Parathyroid adenoma (tissue), 2 donors: ENCODE measurements around the gene RHOG.

Source experiments
- H2AFZ ChIP-seq: fragments of 300-600 bp; sonication (generic); one replicate; pipeline ENCODE4 v1.7.0; 2017; ENCODE audit warnings: antibody characterized with exemption, mild to moderate bottlenecking
- H3K27ac ChIP-seq: fragments of 300-600 bp; sonication (generic); one replicate; pipeline ENCODE4 v1.7.0; 2017
- H3K27me3 ChIP-seq: fragments of 300-600 bp; sonication (generic); one replicate; pipeline ENCODE4 v1.7.0; 2017; ENCODE audit warnings: low read length; ENCODE audit not compliant: control insufficient read depth, insufficient read depth
- H3K36me3 ChIP-seq: fragments of 300-600 bp; sonication (generic); one replicate; pipeline ENCODE4 v1.7.0; 2017; ENCODE audit warnings: low read length; ENCODE audit not compliant: control insufficient read depth, insufficient read depth
- H3K4me1 ChIP-seq: fragments of 300-600 bp; sonication (generic); one replicate; pipeline ENCODE4 v1.7.0; 2017; ENCODE audit warnings: control low read depth
- H3K4me2 ChIP-seq: fragments of 300-600 bp; sonication (generic); one replicate; pipeline ENCODE4 v1.7.0; 2017; ENCODE audit warnings: low read length
- H3K4me3 ChIP-seq: fragments of 300-600 bp; sonication (generic); one replicate; pipeline ENCODE4 v1.7.0; 2017; ENCODE audit warnings: low read depth, low read length
- H3K79me2 ChIP-seq: fragments of 300-600 bp; sonication (generic); one replicate; pipeline ENCODE4 v1.7.0; 2017; ENCODE audit warnings: control low read depth
- H3K9ac ChIP-seq: fragments of 300-600 bp; sonication (generic); one replicate; pipeline ENCODE4 v1.7.0; 2017; ENCODE audit warnings: mild to moderate bottlenecking
- H3K9me3 ChIP-seq: fragments of 300-600 bp; sonication (generic); one replicate; pipeline ENCODE4 v1.7.0; 2017; ENCODE audit warnings: low read length; ENCODE audit not compliant: control insufficient read depth
- CTCF ChIP-seq: fragments of 300-600 bp; sonication (generic); IDR thresholded peaks from one replicate; pipeline ENCODE4 v1.7.0; 2017; ENCODE audit warnings: antibody characterized with exemption, mild to moderate bottlenecking
- donor health status: primary hyperparathyroidism.

Gene RHOG

DNA sequence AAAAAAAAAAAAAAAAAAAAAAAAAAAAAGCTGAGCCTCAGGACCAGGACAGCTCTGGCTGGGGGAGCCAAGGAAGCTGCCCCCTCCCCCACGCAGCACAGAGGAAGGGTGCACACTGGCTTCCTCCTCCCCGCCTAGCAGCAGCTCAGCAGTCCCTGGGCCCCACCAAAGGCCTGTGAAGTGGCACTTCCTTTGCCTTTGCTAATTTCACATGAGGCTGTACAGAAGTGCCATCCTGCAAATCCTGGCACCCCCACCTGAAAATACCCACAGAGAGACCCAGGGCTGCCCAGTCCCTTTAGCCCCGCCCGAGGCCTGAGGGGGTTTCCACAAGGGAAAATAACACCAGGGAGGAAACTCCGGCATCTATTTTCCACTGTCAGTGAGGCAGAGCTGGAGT is 3.9 kb downstream of the RHOG start:
- TF ChIP-seq CTCF, result no peak
- Histone ChIP-seq H3K79me2 (peaks cover 3% of the 10 kb centered on the region), H3K27me3 (no peaks in the 10 kb centered on the region), H3K9ac (no peak overlapping the region), H3K9me3 (no peaks in the 10 kb centered on the region), H3K27ac (no peak overlapping the region), H3K4me3 (no peak overlapping the region), H2AFZ (no peak overlapping the region), H3K4me2 (no peak overlapping the region), H3K4me1 (peaks cover 7% of the 10 kb centered on the region), H3K36me3 (no peaks in the 10 kb centered on the region)

GRCh38 chr11:3835751-3836150 is 5.0 kb downstream of the RHOG start:
- no peak for TF ChIP-seq CTCF
- Histone ChIP-seq H2AFZ (no peak overlapping the region), H3K4me3 (no peak overlapping the region), H3K27ac (no peak overlapping the region), H3K9ac (no peak overlapping the region), H3K27me3 (no peaks in the 10 kb centered on the region), H3K79me2 (peaks cover 3% of the 10 kb centered on the region), H3K4me1 (peaks cover 7% of the 10 kb centered on the region), H3K4me2 (no peak overlapping the region), H3K36me3 (no peaks in the 10 kb centered on the region), H3K9me3 (no peaks in the 10 kb centered on the region)

- H3K79me2 ChIP-seq, result peaks cover 3% of the 10 kb centered on the region
- no peaks in the 10 kb centered on the region for H3K27me3 ChIP-seq
- peaks cover 7% of the 10 kb centered on the region for H3K4me1 ChIP-seq
- TF ChIP-seq CTCF, result no peak
- no peaks in the 10 kb centered on the region for H3K9me3 ChIP-seq
- H3K36me3 ChIP-seq, result no peaks in the 10 kb centered on the region
- H3K9ac ChIP-seq, result no peak overlapping the region
- no peak overlapping the region for H3K4me3 ChIP-seq
- no peak overlapping the region for H3K27ac ChIP-seq
- H2AFZ ChIP-seq, result no peak overlapping the region
- no peak overlapping the region for H3K4me2 ChIP-seq
Observed at GRCh38 chr11:3834664-3835461, 5.9 kb downstream of the RHOG start.

DNA sequence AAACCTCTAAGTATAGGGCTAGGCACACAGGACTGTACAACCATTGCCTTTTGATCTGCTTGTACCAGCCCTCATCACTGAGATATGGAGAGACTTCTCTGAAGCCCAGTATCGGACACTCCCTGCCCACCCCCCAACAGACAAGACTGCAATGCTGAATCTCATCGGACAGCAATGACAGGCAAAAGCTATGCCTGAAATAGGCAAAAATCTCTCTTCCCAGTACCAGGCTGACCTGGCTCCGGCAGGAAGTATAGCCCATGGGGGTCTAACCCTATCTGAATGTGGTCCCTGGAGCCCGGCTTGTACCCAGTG is 6.5 kb downstream of the RHOG start:
- Histone ChIP-seq H2AFZ (no peak overlapping the region), H3K4me1 (peaks cover 7% of the 10 kb centered on the region), H3K36me3 (no peaks in the 10 kb centered on the region), H3K4me3 (no peak overlapping the region), H3K27me3 (no peaks in the 10 kb centered on the region), H3K79me2 (peaks cover 3% of the 10 kb centered on the region), H3K9me3 (no peaks in the 10 kb centered on the region), H3K27ac (no peak overlapping the region), H3K9ac (no peak overlapping the region), H3K4me2 (no peak overlapping the region)
- no peak for TF ChIP-seq CTCF

DNA sequence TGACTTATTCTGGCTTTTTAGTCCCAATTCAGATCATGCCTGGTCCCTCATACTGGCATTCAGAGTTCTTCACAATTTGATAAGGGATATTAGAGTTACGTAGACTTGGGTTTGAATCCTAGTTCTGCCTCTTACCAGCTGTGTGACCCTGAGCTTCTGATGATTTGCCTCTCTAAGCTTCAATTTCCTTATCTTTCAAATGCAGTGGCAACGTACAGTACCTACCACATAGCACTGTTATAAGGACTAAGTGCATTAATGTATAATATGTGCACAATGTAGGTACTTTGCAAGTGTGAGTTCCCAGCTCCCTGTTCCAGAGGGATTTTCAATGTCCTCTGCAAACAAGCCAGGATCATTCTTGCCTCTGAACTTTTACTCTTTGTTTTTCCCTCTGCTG is 7.3 kb downstream of the RHOG start:
- H3K27me3 ChIP-seq, result no peaks in the 10 kb centered on the region
- no peak overlapping the region for H3K4me3 ChIP-seq
- no peak overlapping the region for H2AFZ ChIP-seq
- no peak overlapping the region for H3K9ac ChIP-seq
- H3K27ac ChIP-seq, result no peak overlapping the region
- TF ChIP-seq CTCF, result no peak
- peaks cover 7% of the 10 kb centered on the region for H3K4me1 ChIP-seq
- no peak overlapping the region for H3K4me2 ChIP-seq
- H3K36me3 ChIP-seq, result no peaks in the 10 kb centered on the region
- H3K9me3 ChIP-seq, result no peaks in the 10 kb centered on the region
- peaks cover 3% of the 10 kb centered on the region for H3K79me2 ChIP-seq
